Measurements from ENCODE around the gene DACT1.
A peak's percentile ranks its signal among the peaks of the same experiment; 100 is the strongest.
"Not testable (repeated sequence)": the region's sequence is repeated elsewhere in the genome, so short reads cannot be mapped to it uniquely, and the experiment has no call there.

Gene DACT1

GRCh38 chr14:58637391-58638230 lies at the start of gene DACT1:
Gene DACT1 (plus strand): TSS chr14:58637962. CDS start chr14:58638203, 241 bp downstream.
- Mint-ChIP-seq H3K4me3 (peak within 1 kb of the TSS; percentile 84), H3K4me1 (ENCODE audit: low read depth) (peaks cover 51% of the 10 kb centered on the region), H3K27me3 (peaks cover 62% of the 10 kb centered on the region), H3K9me3 (no peaks in the 10 kb centered on the region), H3K27ac (peak within 1 kb of the TSS; percentile 16), H3K36me3 (ENCODE audit: low read depth) (no peaks in the 10 kb centered on the region)

GRCh38 chr14:58588321-58588720 lies 49.4 kb upstream of the DACT1 start:
- H3K27me3 Mint-ChIP-seq; H3K27ac Mint-ChIP-seq; H3K36me3 Mint-ChIP-seq (ENCODE audit: low read depth); H3K4me3 Mint-ChIP-seq; H3K4me1 Mint-ChIP-seq (ENCODE audit: low read depth); H3K9me3 Mint-ChIP-seq: not testable (repeated sequence)

GRCh38 chr14:58593977-58594376 lies 43.8 kb upstream of the DACT1 start:
- Mint-ChIP-seq H3K9me3 (no peaks in the 10 kb centered on the region), H3K36me3 (ENCODE audit: low read depth) (no peaks in the 10 kb centered on the region), H3K27ac (no peak overlapping the region), H3K4me3 (no peak overlapping the region), H3K4me1 (ENCODE audit: low read depth) (peaks cover 14% of the 10 kb centered on the region), H3K27me3 (peaks cover 4% of the 10 kb centered on the region)

- H3K4me1 Mint-ChIP-seq (ENCODE audit: low read depth), result peaks cover 21% of the 10 kb centered on the region
- no peaks in the 10 kb centered on the region for H3K36me3 Mint-ChIP-seq (ENCODE audit: low read depth)
- H3K27me3 Mint-ChIP-seq, result peaks cover 7% of the 10 kb centered on the region
- no peaks in the 10 kb centered on the region for H3K9me3 Mint-ChIP-seq
- no peak overlapping the region for H3K27ac Mint-ChIP-seq
- no peak overlapping the region for H3K4me3 Mint-ChIP-seq
Measured at GRCh38 chr14:58597041-58597440, 40.7 kb upstream of the DACT1 start.

- peaks cover 7% of the 10 kb centered on the region for H3K27me3 Mint-ChIP-seq
- H3K4me3 Mint-ChIP-seq, result no peak overlapping the region
Measured at GRCh38 chr14:58598028-58598803, 39.5 kb upstream of the DACT1 start.

GRCh38 chr14:58598804-58599525 lies 38.8 kb upstream of the DACT1 start:
- Mint-ChIP-seq H3K36me3 (ENCODE audit: low read depth) (no peaks in the 10 kb centered on the region), H3K4me3 (no peak overlapping the region), H3K4me1 (ENCODE audit: low read depth) (peaks cover 21% of the 10 kb centered on the region), H3K27ac (no peak overlapping the region), H3K9me3 (no peaks in the 10 kb centered on the region), H3K27me3 (peaks cover 7% of the 10 kb centered on the region)

More at GRCh38 chr14:58598028-58598803, 39.5 kb upstream of the DACT1 start:
- Mint-ChIP-seq H3K36me3 (ENCODE audit: low read depth) (no peaks in the 10 kb centered on the region), H3K9me3 (no peaks in the 10 kb centered on the region), H3K4me1 (ENCODE audit: low read depth) (peaks cover 21% of the 10 kb centered on the region), H3K27ac (no peak overlapping the region)

GRCh38 chr14:58599707-58600106 lies 38.1 kb upstream of the DACT1 start:
- no peak overlapping the region for H3K4me3 Mint-ChIP-seq
- H3K36me3 Mint-ChIP-seq (ENCODE audit: low read depth), result no peaks in the 10 kb centered on the region
- no peaks in the 10 kb centered on the region for H3K9me3 Mint-ChIP-seq
- H3K27me3 Mint-ChIP-seq, result peaks cover 7% of the 10 kb centered on the region
- no peak overlapping the region for H3K27ac Mint-ChIP-seq
- peaks cover 21% of the 10 kb centered on the region for H3K4me1 Mint-ChIP-seq (ENCODE audit: low read depth)

- Mint-ChIP-seq H3K4me3 (no peak overlapping the region), H3K27me3 (peaks cover 3% of the 10 kb centered on the region), H3K36me3 (ENCODE audit: low read depth) (no peaks in the 10 kb centered on the region), H3K27ac (no peak overlapping the region), H3K4me1 (ENCODE audit: low read depth) (no peaks in the 10 kb centered on the region), H3K9me3 (no peaks in the 10 kb centered on the region)
Measured at GRCh38 chr14:58605465-58605864, 32.3 kb upstream of the DACT1 start.

GRCh38 chr14:58607131-58607951 lies 30.4 kb upstream of the DACT1 start:
- Mint-ChIP-seq H3K4me1 (ENCODE audit: low read depth) (no peaks in the 10 kb centered on the region), H3K27me3 (no peaks in the 10 kb centered on the region), H3K4me3 (no peak overlapping the region), H3K36me3 (ENCODE audit: low read depth) (no peaks in the 10 kb centered on the region), H3K9me3 (no peaks in the 10 kb centered on the region), H3K27ac (no peak overlapping the region)

GRCh38 chr14:58607952-58608317 lies 29.8 kb upstream of the DACT1 start:
- H3K27me3 Mint-ChIP-seq, result no peaks in the 10 kb centered on the region
- no peaks in the 10 kb centered on the region for H3K9me3 Mint-ChIP-seq
- no peak overlapping the region for H3K4me3 Mint-ChIP-seq
- H3K36me3 Mint-ChIP-seq (ENCODE audit: low read depth), result no peaks in the 10 kb centered on the region
- no peaks in the 10 kb centered on the region for H3K4me1 Mint-ChIP-seq (ENCODE audit: low read depth)
- no peak overlapping the region for H3K27ac Mint-ChIP-seq

GRCh38 chr14:58617619-58618018 lies 20.1 kb upstream of the DACT1 start:
- H3K4me1 Mint-ChIP-seq (ENCODE audit: low read depth), result no peaks in the 10 kb centered on the region
- H3K27ac Mint-ChIP-seq, result no peak overlapping the region
- H3K4me3 Mint-ChIP-seq, result no peak overlapping the region
- no peaks in the 10 kb centered on the region for H3K36me3 Mint-ChIP-seq (ENCODE audit: low read depth)
- H3K9me3 Mint-ChIP-seq, result no peaks in the 10 kb centered on the region
- H3K27me3 Mint-ChIP-seq, result no peaks in the 10 kb centered on the region

GRCh38 chr14:58620011-58620410 lies 17.8 kb upstream of the DACT1 start:
- Mint-ChIP-seq H3K27me3 (no peaks in the 10 kb centered on the region), H3K36me3 (ENCODE audit: low read depth) (no peaks in the 10 kb centered on the region), H3K9me3 (no peaks in the 10 kb centered on the region), H3K4me1 (ENCODE audit: low read depth) (no peaks in the 10 kb centered on the region), H3K27ac (no peak overlapping the region), H3K4me3 (no peak overlapping the region)

GRCh38 chr14:58625438-58625837 lies 12.3 kb upstream of the DACT1 start:
- H3K27me3 Mint-ChIP-seq, result no peaks in the 10 kb centered on the region
- H3K9me3 Mint-ChIP-seq, result no peaks in the 10 kb centered on the region
- H3K4me3 Mint-ChIP-seq, result no peak overlapping the region
- no peaks in the 10 kb centered on the region for H3K36me3 Mint-ChIP-seq (ENCODE audit: low read depth)
- H3K4me1 Mint-ChIP-seq (ENCODE audit: low read depth), result peaks cover 4% of the 10 kb centered on the region
- H3K27ac Mint-ChIP-seq, result no peak overlapping the region

GRCh38 chr14:58626431-58626831 lies 11.3 kb upstream of the DACT1 start:
- Mint-ChIP-seq H3K27me3 (no peaks in the 10 kb centered on the region), H3K36me3 (ENCODE audit: low read depth) (no peaks in the 10 kb centered on the region), H3K4me3 (no peak overlapping the region), H3K4me1 (ENCODE audit: low read depth) (peaks cover 4% of the 10 kb centered on the region), H3K9me3 (no peaks in the 10 kb centered on the region), H3K27ac (no peak overlapping the region)

Data from stimulated activated naive CD8-positive, alpha-beta T cell treated with anti-CD3 and anti-CD28 coated beads, Interleukin-15, Interleukin-2, amounts not matched to agents 100 ng/mL and 50 ng/mL, for 24 hours (primary cell).